Measurements from ENCODE around the gene MORN3. TPM values are rescaled to one million over a fixed set of nuclear protein-coding genes. Genes with fewer than 3 reads are reported as not detected.

The MORN3 gene, protein sequence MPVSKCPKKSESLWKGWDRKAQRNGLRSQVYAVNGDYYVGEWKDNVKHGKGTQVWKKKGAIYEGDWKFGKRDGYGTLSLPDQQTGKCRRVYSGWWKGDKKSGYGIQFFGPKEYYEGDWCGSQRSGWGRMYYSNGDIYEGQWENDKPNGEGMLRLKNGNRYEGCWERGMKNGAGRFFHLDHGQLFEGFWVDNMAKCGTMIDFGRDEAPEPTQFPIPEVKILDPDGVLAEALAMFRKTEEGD
- total RNA-seq = 1 to 10 TPM; 3.0 to 7.6 (median 4.4) TPM
- 3.1 TPM for total RNA-seq (2013)

GRCh38 chr12:121669521-121669900 is at the start of gene MORN3:
Gene MORN3, minus strand, starts transcription at chr12:121669654. Its CDS starts 171 bp downstream, at chr12:121669483.
- no peak within 1 kb of the TSS for H3K4me3 ChIP-seq (ENCODE audit: low read length)
- Mint-ChIP-seq H3K4me3 (no peak within 1 kb of the TSS), H3K4me1 (peaks cover 21 to 52% of the 10 kb centered on the region in 2 donors), H3K36me3 (no peaks in the 10 kb centered on the region), H3K27ac (peak within 1 kb of the TSS; percentile 100), H3K9me3 (no peaks in the 10 kb centered on the region), H3K27me3 (ENCODE audit: low read depth in 2 of 2) (no peaks in the 10 kb centered on the region)
- ATAC-seq (no peak), DNase-seq (no peak)
- TF ChIP-seq CTCF (IDR thresholded peaks at IDR 0.05) = no peak
- intact Hi-C loops (cut with micrococcal nuclease) = no loop called here
- H3K4me1 ChIP-seq (ENCODE audit: control insufficient read depth, insufficient read depth, low read length) = peaks cover 45% of the 10 kb centered on the region
- no peaks in the 10 kb centered on the region for H3K36me3 ChIP-seq (ENCODE audit: control insufficient read depth, insufficient read depth, low read length)
- no peaks in the 10 kb centered on the region for H3K27me3 ChIP-seq (ENCODE audit: control insufficient read depth, insufficient read depth, low read length)
- H3K27ac ChIP-seq (ENCODE audit: low read length) = no peak within 1 kb of the TSS
- WGBS (ENCODE audit: insufficient coverage) = 100% methylated on average over 4 of the region's 5 CpGs
- no peaks in the 10 kb centered on the region for H3K9me3 ChIP-seq (ENCODE audit: control insufficient read depth, insufficient read depth, low read length)

DNA sequence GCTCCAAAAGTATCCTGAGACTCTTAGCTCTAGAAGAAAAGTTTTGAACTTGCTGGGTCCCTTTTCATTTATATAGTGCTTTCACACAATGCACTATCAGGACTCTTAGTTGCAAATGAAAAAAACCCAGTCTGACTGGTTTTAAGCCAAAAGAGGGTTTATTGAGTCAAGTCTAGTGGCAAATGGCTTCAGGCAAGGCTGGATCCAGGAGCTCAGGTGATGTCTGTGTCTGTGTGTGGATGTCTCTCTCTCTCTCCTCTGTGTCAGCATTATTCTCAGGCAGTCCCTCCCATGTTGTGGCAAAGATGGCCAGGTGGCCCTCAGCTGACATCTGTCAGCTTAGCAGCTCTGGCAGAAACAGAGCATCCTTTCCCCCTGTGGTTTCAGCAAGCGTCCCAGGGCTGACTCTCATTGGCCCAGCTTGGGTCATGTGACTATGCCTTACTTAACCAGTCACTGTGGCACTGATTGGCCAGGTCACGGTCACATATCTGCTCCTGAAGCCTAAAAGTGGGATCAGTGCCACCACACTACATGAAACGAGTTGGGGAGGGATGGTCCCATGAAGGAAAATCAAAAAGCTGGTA is 49.3 kb upstream of the MORN3 start:
- no peak for DNase-seq
- no peaks in the 10 kb centered on the region for H3K9me3 ChIP-seq (ENCODE audit: control insufficient read depth, insufficient read depth, low read length)
- intact Hi-C loops (cut with micrococcal nuclease) = no loop called here

DNA sequence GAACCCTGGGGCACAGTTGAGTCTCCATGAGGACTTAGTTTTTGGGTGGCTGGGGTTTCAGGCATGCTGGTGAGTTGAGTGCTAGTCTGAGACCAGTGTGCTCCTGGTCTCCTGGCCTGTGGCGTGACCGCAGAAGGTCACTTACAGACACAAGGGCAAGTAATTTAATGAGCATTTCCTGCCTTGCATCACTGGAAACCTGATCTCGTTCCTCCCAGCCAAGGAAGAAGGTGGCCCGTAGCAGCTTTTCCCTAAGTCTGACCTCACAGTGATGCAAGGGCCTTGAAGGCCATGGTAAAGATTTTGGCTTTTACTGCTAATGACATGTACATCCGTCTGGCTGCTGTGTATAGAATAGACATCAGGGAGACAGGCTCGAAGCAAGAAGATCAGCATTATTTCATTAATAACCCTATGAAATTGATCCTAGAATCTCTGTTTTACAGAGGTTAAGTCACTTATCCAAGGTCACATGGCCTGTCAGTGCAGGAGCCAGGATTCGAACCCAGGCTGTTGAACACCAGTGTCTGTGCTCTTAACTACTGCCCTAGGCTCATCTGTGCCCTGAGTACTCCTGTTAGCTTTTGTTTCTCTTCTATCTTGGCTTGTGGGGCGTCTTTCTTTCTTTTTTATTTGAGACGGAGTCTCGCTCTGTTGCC is 47.7 kb upstream of the MORN3 start:
- Histone ChIP-seq H3K4me1 (ENCODE audit: control insufficient read depth, insufficient read depth, low read length) (peaks cover 12% of the 10 kb centered on the region), H3K4me3 (ENCODE audit: low read length) (no peak overlapping the region), H3K27ac (ENCODE audit: low read length) (no peak overlapping the region), H3K36me3 (ENCODE audit: control insufficient read depth, insufficient read depth, low read length) (no peaks in the 10 kb centered on the region), H3K9me3 (ENCODE audit: control insufficient read depth, insufficient read depth, low read length) (no peaks in the 10 kb centered on the region), H3K27me3 (ENCODE audit: control insufficient read depth, insufficient read depth, low read length) (no peaks in the 10 kb centered on the region)
- no peak for DNase-seq
- intact Hi-C loops (cut with micrococcal nuclease) = no loop called here
- Mint-ChIP-seq H3K4me3 (no peak overlapping the region), H3K4me1 (peaks cover 4 to 11% of the 10 kb centered on the region in 2 donors), H3K27ac (no peak overlapping the region), H3K36me3 (no peaks in the 10 kb centered on the region), H3K9me3 (no peaks in the 10 kb centered on the region), H3K27me3 (ENCODE audit: low read depth in 2 of 2) (no peaks in the 10 kb centered on the region)
- TF ChIP-seq CTCF (IDR thresholded peaks at IDR 0.05) = no peak
- ATAC-seq = no peak
- 95% methylated on average over 10 of the region's 10 CpGs for WGBS (ENCODE audit: insufficient coverage)

More for the DNA sequence above, 49.3 kb upstream of the MORN3 start:
- 82% methylated on average over 3 of the region's 3 CpGs for WGBS (ENCODE audit: insufficient coverage)
- no peaks in the 10 kb centered on the region for H3K9me3 Mint-ChIP-seq
- no peak overlapping the region for H3K27ac Mint-ChIP-seq
- Histone ChIP-seq H3K4me3 (ENCODE audit: low read length) (no peak overlapping the region), H3K27me3 (ENCODE audit: control insufficient read depth, insufficient read depth, low read length) (no peaks in the 10 kb centered on the region), H3K4me1 (ENCODE audit: control insufficient read depth, insufficient read depth, low read length) (peaks cover 2% of the 10 kb centered on the region), H3K36me3 (ENCODE audit: control insufficient read depth, insufficient read depth, low read length) (no peaks in the 10 kb centered on the region), H3K27ac (ENCODE audit: low read length) (no peak overlapping the region)
- ATAC-seq = no peak
- TF ChIP-seq CTCF (IDR thresholded peaks at IDR 0.05) = no peak
- no peaks in the 10 kb centered on the region for H3K36me3 Mint-ChIP-seq
- H3K4me3 Mint-ChIP-seq = no peak overlapping the region
- no peaks in the 10 kb centered on the region for H3K4me1 Mint-ChIP-seq
- no peaks in the 10 kb centered on the region for H3K27me3 Mint-ChIP-seq (ENCODE audit: low read depth in 2 of 2)
